Measurements from ENCODE around the gene MAP3K10.
"Not testable (repeated sequence)": the region's sequence is repeated elsewhere in the genome, so short reads cannot be mapped to it uniquely, and the experiment has no call there.

The MAP3K10 gene

DNA sequence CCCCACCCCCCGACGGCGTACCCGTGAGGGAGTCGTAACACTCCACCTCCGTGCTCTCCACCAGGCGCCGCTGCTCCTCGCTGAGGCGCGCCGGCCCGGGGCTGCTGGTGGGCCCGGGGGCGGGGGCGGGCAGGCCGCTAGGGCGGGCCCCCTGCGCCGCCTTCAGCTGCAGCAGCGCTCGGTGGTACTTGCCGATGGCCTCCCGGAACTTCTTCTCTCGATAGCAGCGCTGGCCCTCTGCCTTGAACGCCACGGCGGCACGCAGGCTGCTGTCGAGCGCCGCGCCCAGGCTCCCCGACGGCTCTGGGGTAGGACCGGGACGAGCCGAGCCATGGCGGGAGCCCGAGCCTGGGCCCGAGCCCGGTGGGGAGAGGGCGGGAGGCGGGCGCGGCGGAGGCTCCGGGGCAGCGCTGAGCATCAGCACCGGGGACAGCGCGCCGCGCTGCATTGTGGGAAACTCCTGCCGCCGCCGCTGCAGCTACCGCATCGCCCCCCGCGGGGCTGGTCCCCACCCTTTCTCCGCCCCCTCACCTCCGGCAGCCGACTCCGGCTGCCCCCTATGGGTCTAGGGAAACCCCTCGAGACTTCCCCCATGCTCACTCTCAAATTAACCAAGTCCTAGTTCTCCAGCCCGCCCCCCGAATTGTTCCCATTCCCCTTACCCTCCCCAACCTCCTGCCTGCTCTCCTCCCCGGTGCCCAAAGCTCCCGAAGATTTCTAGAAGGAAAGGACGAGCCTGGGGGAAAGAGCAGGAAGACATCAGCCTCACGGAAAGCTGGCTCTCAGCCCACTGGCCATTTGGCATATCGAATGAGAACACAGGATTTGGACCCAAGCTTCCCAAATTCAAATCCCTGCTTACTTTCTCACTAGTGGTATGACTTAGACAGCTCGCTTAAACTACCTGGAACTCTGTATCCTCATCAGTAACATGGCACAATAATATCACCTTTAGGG is 27.0 kb downstream of the MAP3K10 start, which contains the start of gene TTC9B:
TSS of gene TTC9B (minus strand) at position 451 of the 957 bp plus-strand sequence. CDS start at position 448, 3 bp downstream.
- DNase-seq: peak; percentile 41

DNA sequence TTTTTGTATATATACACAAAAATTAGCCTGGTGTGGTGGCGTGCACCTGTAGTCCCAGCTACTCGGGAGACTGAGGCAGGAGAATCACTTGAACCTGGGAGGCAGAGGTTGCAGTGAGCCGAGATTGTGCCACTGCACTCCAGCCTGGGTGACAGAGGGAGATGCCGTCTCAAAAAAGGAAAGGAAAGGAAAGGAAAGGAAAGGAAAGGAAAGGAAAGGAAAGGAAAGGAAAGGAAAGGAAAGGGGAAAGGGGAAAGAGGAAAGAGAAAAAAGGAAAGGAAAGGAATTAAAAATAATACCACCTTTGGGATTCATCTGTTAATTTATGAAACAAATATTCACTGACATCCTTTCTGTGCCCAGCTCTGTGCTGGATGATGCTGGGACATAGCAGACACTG is 27.8 kb downstream of the MAP3K10 start:
- not testable (repeated sequence) for DNase-seq

DNA sequence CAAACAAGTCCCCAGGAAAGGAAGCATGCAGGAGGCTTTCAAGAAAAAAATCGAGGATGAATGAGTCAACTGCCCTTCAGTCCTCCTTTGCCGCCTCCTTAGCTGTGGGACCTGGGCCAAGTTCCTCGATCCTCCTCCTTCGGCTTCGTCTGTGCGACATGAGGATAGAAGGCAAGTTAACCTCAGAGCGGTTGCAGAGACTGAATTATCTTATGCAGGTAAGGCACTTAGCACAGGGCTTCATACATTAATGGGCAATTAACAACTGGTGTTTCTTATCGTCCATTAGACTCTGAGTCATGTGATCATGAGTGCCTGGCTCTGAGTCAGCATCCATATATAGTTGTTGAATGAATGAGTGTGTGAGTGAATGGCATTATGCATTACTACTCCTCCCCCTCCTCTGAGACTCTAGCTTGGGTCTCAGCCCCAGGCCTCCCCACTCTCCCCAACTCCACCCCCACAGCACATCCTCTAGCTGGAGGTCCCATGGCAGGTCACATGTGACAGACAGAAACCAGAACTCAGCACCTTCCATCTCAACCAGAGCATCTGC is 28.6 kb downstream of the MAP3K10 start:
- peak; percentile 7 for DNase-seq

DNA sequence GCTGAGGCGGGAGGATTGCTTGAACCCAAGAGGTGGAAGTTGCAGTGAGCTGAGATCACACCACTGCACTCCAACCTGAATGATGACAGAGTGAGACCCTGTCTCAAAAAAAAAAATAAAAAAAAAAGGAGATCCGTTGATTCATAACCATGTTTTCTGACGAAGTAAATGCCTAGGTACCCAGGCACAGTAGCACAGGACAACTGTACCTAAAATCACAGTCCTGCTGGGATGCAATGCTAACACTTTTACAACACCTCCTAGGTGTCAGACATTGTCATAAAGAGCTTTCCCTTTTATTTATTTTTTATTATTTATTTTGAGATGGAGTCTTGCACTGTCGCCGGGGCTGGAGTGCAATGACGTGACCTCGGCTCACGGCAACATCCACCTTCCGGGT is 29.4 kb downstream of the MAP3K10 start:
- DNase-seq: no peak

DNA sequence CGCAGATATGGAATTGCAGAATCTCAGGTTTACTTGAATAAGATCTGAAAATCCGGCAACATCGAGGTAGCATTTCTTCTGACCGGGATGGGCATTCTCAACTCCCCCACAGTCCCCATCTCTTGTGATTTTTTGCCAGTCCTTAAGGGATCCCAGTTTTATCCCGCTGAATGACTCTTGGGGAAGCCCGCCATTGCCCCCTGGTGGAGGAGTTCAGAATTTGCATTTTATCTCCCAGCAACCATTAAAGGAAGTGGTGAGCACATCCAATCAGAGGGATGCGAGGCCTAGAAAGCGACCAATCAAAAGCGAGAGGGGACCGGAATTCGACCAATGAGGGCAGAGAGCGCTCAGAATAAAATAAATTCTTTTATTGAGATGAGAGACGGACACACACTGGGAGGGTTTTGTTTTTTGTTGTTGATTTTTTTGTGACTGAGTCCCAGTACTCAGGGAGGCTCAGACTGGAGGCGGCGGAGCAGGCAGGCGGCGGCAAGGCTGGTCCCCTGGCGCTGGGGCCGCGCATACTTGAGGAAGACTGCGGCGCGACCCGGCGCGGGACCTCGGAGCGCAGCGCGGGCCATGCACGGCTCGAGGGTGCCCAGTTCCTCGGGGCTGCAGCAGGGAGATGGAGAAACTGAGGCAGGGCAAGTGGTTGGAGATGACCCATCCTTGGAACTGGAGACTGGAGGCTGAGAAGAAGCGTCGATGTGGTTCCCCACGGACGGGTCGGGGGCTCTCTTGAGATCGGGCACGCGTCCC is 30.8 kb downstream of the MAP3K10 start:
- DNase-seq: peak; percentile 83

DNA sequence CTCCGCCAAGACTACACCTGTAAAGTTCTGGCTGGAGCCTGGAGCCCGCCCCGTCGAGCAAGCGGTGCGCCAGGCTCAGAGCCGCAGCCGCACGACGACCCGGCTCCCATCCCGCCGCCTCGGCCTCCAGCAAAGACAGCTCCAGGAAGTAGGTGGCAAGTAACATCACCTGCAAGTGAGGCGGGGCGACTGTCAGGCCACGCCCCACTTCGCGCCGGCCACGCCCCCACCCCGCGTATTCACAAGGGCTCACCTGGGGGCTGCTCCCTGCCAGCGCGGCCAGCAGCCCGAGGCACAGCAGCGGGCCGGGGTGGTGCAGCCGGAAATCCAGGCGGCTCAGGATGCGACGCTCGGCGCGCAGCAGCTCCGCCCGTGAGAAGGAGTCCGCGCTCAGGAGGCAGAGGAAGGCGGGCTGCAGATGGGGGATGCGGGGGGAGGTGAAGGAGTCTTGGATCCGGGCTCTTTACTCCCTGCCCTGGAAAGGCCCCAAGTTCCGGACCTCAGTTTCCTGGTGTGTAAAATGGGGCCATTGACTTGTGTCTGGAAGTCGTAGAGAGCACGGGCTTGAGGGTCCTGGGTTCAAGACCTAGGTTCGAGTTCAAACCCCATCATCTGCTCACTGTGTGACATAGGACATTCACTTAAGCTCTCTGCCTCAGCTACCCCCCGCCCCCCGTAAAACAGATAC is 32.1 kb downstream of the MAP3K10 start:
- DNase-seq: no peak

DNA sequence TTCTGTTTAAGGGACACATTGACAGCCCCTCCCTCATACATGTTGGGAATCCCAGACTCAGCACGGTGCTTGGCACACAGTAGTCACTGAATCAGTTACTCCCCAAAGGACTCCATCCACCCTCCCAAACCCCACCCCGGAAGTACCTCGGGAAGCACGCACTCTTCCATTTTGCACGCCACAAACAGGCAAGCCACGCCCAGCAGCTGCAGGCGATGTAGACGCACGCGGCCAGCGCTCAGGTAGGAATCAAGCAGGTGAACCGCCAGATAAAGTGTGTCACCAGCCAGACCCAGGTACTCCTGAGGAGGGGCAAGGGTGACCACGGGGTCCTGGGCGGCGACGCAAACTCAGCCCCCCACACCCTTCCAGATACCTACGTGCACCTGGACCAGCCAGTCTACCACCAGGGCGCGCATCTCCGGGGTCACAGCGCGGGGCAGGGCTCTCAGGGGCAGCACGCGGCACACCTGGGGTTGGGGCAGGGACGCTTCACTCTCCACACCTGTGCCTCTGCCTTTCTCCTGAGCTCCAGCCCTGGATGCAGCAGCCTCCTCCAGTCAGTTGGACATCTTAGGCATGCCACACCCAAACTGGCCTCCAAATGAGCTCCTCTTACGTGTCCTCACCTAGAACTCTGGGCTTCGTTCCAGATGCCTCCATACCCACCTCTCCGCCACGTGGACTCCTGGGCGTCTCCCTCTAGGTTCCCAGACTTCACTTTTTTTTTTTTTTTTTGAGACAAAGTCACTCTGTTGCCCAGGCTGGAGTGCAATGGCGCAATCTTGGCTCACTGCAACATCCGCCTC is 33.3 kb downstream of the MAP3K10 start:
- DNase-seq: no peak

DNA sequence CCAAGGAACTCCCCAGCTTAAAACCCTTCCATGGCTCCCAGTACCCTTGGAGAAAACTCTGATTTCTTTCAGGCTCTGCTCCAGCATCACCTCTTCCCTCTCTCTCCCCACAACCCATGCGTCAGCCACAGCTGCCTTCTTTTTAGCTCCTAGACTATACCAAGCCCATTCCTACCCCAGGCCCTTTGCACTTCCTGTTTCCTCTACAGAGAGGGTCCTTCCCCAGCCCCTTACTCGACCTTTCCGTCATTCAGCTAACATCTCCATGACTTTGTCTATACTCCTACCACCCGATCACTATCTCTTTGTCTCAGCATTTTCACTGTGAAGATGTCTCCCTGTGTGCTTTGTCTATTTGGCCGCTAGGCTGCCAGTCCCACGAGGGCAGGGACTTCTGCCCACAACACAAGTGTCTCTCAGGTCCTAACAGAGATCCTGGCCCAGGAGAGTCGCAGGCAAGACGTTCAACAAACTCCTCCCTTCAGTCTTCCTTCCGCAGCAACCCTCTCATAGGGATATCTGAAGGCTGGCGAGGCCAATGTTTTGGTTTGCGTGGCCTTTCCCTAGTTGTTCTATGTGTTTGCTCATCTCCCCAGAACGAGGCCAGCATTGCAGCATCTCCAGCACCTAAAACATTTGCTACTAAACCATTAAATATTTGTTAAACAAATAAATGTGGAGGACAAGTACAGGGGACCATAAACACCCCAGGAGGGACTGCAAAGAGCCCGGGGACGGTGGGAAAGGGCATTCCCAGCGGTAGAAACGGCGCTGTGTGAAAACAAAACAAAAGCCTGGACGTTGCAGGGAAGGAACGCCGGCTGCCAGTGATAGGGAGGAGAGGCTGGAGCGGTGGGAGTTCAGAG is 34.4 kb downstream of the MAP3K10 start:
- DNase-seq: no peak

DNA sequence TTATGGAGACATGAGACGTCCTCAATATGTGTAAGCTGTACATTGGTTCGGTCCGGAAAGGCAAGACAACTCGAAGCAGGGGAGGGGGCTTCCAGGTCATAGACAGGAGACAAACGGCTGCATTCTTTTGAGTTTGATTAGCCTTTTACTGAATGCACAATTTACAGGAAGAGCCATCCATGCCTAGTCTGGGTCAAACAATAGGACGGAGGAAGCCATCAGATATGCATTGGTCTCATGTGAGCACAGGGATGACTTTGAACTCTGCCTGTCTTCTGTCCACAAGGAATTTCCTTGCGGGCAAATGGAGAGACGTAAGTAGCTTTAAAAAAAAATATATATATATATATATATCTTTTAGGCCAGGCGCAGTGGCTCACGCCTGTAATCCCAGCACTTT is 37.1 kb downstream of the MAP3K10 start:
- DNase-seq: no peak

DNA sequence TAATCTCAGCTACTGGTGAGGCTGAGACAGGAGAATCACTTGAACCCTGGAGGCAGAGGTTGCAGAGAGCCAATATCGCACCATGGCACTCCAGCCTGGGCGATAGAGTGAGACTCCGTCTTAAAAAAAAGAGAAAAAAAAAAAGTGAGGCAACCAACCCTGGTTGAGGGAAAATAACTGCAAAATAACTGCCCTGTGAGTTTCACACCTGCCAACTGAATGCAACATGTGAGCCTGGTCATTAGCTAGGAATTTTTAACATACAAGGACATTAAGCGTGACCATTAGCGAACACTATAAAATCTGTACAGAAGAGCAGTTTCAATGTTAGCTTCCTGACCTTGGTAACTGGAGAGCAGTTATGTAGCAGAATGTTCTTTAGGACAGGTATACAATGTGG is 37.6 kb downstream of the MAP3K10 start:
- DNase-seq: no peak

DNA sequence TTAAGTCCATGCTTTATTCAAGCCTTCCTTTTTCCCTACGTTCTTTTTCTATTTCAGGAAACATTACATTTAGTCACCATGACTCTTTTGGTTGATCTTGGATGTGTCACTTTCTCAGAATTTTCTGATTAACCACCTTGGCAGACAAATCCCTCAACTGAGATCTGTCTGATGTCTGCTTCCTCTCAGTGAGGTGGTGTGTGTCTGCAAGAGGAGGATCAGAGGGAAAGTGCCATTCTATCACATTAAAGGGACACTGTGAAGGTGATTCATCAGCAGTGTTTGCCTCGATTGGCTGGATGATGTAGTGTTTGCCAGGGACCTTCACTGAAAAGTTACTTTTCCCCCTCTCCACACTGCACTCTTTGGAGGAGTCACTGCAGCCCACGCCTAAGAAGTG is 38.3 kb downstream of the MAP3K10 start:
- DNase-seq: peak; percentile 20

DNA sequence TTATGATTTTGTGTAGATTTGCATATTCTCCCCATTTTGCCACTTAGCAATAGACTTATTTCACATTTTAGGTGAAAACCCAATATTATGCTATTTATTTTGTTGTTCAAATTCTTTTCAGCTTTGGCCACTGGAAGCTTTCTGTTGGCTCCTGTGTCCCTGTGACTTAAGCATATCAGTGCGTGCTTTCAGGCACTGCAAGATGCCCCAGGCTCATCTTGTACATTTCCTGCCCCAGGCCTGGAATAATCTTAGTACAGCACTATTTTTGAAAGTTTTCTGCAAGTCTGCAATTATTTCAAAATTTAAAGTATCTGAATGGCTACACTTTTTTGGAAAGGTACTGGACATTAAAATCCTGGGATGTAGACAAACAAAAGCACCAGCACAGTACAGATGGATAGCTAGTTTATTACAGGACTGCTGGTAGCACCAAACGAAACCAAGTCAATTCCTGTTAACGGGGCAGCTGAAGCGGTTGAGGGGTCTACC is 38.7 kb downstream of the MAP3K10 start:
- DNase-seq: no peak

DNA sequence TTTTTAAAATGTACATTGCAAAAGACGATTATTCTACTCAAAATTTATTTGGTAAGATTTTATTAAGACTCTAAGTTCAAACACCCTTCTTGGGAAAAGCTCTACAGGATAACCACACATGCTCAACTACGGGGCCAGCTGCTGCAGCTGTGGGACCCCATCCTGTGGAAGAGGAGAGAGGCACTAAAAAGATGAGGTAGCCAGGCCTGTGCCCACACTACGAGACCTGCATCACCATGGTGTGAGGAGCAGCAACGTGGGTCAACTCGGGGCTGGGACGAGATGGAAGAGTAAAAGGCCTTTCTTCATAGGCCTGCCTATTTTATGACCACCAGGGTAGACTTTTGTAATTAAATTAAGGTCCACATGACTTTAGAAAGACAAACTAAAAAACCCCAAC is 39.8 kb downstream of the MAP3K10 start:
- no peak for DNase-seq

DNA sequence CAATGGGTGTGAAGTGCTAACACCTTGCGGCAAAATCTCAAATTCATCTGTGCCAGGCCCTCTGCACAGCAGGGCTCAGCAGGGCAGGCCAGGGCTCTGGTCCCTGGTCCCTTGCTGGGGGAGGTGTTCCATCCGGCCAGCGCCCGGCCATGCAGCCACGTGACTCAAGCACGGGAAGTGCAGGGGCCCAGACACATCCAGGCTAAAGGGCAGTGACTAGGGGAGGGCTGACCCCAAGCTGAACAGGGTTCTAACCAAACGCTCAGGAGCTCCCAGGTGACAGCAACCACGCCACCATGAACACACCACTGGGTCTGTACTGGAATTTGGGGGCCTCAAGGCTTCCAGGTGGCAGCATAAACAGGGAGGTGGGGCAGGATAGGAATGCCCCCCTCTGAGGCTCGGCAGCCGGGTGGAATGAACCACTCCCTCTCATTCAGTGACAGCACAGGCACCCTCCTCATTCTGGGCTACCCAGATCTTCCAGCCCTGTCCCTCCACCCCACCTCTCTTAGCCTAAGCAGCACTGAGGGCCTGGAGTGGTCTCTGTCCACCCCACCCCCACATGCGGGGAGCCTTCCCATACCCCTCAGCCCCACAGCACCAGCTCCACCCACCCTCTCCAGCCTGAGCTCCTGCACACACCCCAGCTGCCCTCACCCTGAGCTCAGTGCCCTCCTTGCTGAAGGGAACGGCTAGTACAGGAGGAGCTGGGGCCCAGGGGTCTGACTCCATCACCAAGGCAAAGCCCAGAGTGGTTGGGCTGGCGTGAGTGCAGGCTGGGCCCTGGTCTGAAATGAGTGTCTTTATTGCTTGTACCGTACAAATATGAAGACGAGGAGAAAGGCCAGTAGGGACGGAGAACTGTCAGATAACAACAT is 40.6 kb downstream of the MAP3K10 start:
- DNase-seq: no peak

DNA sequence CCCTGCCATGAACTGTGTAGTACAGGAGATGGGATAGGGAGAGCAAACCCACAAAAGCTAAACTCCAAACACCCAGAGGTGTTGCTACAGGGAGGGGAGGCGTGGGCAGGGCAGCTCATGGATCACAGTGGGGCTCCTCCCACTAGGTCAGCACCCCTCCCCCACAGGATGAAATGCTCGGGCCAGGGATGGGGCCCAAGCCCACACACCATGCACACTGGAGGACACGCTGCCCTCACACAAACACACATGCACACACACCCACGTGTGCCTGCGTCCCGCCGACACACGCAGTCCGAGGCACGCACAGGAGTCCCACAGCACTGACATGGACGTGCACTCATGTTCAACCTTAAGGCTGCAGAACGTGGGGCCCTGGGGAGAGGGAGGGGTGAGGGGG is 41.3 kb downstream of the MAP3K10 start:
- DNase-seq: no peak

DNA sequence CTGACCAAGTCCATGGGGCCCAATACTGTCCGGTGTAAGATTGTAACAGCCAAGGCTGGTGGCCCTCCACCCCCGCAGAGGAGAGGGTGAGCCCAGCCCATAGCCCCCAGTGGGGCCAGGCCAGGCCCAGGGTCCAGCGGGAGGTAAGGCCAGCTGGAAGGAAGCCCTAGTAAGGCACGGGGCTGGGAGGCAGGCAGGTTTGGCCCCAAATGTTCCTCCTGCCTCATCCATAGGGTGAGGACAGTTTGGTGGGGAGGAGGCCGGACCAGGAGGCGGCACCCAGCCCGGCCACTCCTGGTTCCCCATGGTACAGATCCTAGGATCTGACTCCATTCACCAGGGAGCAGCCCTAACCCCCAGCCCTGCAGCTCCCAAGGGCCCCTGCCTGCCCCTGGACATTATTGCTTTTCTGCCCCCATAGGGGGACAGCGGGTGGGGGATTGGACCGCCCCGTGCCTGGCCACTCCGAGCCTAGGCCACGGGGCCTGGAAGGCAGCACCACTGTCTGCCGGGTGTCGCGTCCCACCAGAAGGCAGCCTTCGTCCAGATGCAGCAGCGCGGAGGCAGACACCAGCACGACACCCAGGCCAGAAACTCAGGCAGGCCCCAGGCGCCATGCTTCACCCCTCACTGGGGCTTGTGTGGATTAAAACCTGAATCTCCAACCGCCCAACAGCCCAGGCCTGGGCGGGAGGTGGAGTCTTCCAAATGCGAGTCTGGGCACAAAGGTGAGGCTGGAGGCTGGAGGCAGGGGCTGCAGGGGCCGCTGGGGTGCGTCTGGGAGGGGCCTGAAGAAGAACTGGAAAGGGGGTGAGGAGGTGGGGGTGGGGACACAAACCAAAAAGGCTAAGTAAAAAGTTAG is 42.0 kb downstream of the MAP3K10 start:
- DNase-seq: no peak

DNA sequence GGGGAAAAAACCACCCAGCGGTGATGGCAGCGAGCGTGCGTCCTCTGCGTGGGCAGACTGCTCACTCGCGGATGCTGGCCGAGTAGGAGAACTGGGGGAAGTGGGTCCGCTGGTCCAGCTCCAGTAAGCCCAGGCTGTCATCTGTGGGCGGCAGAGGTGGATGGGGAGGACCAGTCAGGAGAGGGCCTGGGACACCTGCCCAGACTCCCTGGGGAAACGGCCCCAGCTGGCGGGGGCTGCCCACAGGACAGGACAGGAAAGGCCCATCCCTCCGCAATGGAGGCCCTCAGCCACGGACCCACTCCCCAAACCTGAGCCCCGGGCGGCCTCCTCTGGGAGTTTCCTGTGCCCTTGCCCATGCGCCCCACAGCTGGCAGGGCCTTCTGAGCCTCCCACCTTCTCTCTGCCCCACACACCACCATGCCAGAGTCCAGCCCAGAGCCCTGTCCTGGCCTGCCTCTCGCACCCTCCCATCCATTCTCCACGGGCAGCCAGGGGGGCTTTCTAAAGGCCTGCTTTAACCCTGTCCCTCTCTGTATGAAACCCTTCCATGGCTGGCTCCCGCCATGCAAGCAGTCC is 42.7 kb downstream of the MAP3K10 start:
- no peak for DNase-seq
